Measurements from ENCODE around the gene GPR37.

Gene GPR37

GRCh38 chr7:124773938-124774337, 8.3 kb upstream of the GPR37 start:
- TF ChIP-seq CTCF (IDR thresholded peaks at IDR 0.05; ENCODE audit: low read depth, low read length, missing control alignments), result no peak
- H3K4me3 ChIP-seq (ENCODE audit: low read depth, low read length), result no peak overlapping the region
- no peak for DNase-seq (ENCODE audit: low read depth)

GRCh38 chr7:124773339-124773738, 7.7 kb upstream of the GPR37 start:
- DNase-seq (ENCODE audit: low read depth), result no peak
- H3K4me3 ChIP-seq (ENCODE audit: low read depth, low read length), result no peak overlapping the region
- no peak for TF ChIP-seq CTCF (IDR thresholded peaks at IDR 0.05; ENCODE audit: low read depth, low read length, missing control alignments)

- no peak overlapping the region for H3K4me3 ChIP-seq (ENCODE audit: low read depth, low read length)
- no peak for DNase-seq (ENCODE audit: low read depth)
- no peak for TF ChIP-seq CTCF (IDR thresholded peaks at IDR 0.05; ENCODE audit: low read depth, low read length, missing control alignments)
Measured at GRCh38 chr7:124769136-124769535, 3.5 kb upstream of the GPR37 start.

GRCh38 chr7:124768525-124768924, 2.9 kb upstream of the GPR37 start:
- no peak for DNase-seq (ENCODE audit: low read depth)
- TF ChIP-seq CTCF (IDR thresholded peaks at IDR 0.05; ENCODE audit: low read depth, low read length, missing control alignments), result no peak
- H3K4me3 ChIP-seq (ENCODE audit: low read depth, low read length), result no peak overlapping the region

GRCh38 chr7:124764847-124765400, 668 bp downstream of the GPR37 start:
- H3K4me3 ChIP-seq (ENCODE audit: low read depth, low read length), result no peak overlapping the region; the same call in 1 of the 2 replicates
- no peak for DNase-seq (ENCODE audit: low read depth)
- TF ChIP-seq CTCF (IDR thresholded peaks at IDR 0.05; ENCODE audit: low read depth, low read length, missing control alignments), result no peak

GRCh38 chr7:124764051-124764846, 1.3 kb downstream of the GPR37 start:
- no peak overlapping the region for H3K4me3 ChIP-seq (ENCODE audit: low read depth, low read length)
- DNase-seq (ENCODE audit: low read depth), result no peak
- TF ChIP-seq CTCF (IDR thresholded peaks at IDR 0.05; ENCODE audit: low read depth, low read length, missing control alignments), result no peak

Data from GM12864 (cell line).